Measurements from ENCODE around the gene IL22.

IL22 gene

GRCh38 chr12:68279227-68280054 is 26.0 kb upstream of the IL22 start:
- DNase-seq (ENCODE audit: low read depth) = no peak
- no peak overlapping the region for H3K4me3 ChIP-seq (ENCODE audit: low read depth, low read length)
- TF ChIP-seq CTCF (IDR thresholded peaks at IDR 0.05; ENCODE audit: control insufficient read depth, extremely low read depth, insufficient read depth) = no peak

GRCh38 chr12:68276402-68276930 is 23.1 kb upstream of the IL22 start:
- no peak overlapping the region for H3K4me3 ChIP-seq (ENCODE audit: low read depth, low read length)
- TF ChIP-seq CTCF (IDR thresholded peaks at IDR 0.05; ENCODE audit: control insufficient read depth, extremely low read depth, insufficient read depth) = no peak
- no peak for DNase-seq (ENCODE audit: low read depth)

- no peak for DNase-seq (ENCODE audit: low read depth)
- no peak overlapping the region for H3K4me3 ChIP-seq (ENCODE audit: low read depth, low read length)
- no peak for TF ChIP-seq CTCF (IDR thresholded peaks at IDR 0.05; ENCODE audit: control insufficient read depth, extremely low read depth, insufficient read depth)
Measured at GRCh38 chr12:68272732-68273131, 19.3 kb upstream of the IL22 start.

- H3K4me3 ChIP-seq (ENCODE audit: low read depth, low read length) = no peak overlapping the region
- no peak for DNase-seq (ENCODE audit: low read depth)
- TF ChIP-seq CTCF (IDR thresholded peaks at IDR 0.05; ENCODE audit: control insufficient read depth, extremely low read depth, insufficient read depth) = no peak
Measured at GRCh38 chr12:68271346-68271745, 17.9 kb upstream of the IL22 start.

- no peak for DNase-seq (ENCODE audit: low read depth)
- TF ChIP-seq CTCF (IDR thresholded peaks at IDR 0.05; ENCODE audit: control insufficient read depth, extremely low read depth, insufficient read depth) = no peak
- no peak overlapping the region for H3K4me3 ChIP-seq (ENCODE audit: low read depth, low read length)
Measured at GRCh38 chr12:68270358-68270757, 17.0 kb upstream of the IL22 start.

GRCh38 chr12:68269779-68270178 is 16.4 kb upstream of the IL22 start:
- DNase-seq (ENCODE audit: low read depth) = no peak
- TF ChIP-seq CTCF (IDR thresholded peaks at IDR 0.05; ENCODE audit: control insufficient read depth, extremely low read depth, insufficient read depth) = no peak
- H3K4me3 ChIP-seq (ENCODE audit: low read depth, low read length) = no peak overlapping the region
